HEK293 (cell line): Measurements from ENCODE around the gene IL17REL.

Experiments used
- BCL11A ChIP-seq: fragments of 450-650 bp; formaldehyde crosslinking; IDR thresholded peaks from 2 replicates; pipeline ENCODE4 v1.5.1; 2016; ENCODE audit warnings: low read depth, missing biosample characterization, missing genetic modification characterization
- GLI2 ChIP-seq: fragments of 450-650 bp; formaldehyde crosslinking; IDR thresholded peaks from 2 replicates; pipeline ENCODE4; 2017; ENCODE audit warnings: missing biosample characterization, missing genetic modification characterization, low read depth, borderline replicate concordance
- KLF8 ChIP-seq: fragments of 450-650 bp; formaldehyde crosslinking; IDR thresholded peaks from 2 replicates; pipeline ENCODE4 v1.5.1; 2016; ENCODE audit warnings: missing biosample characterization, missing genetic modification characterization
- KLF9 ChIP-seq: fragments of 450-650 bp; formaldehyde crosslinking; IDR thresholded peaks from 2 replicates; pipeline ENCODE4 v1.5.1; 2016; ENCODE audit warnings: missing biosample characterization, missing genetic modification characterization, low read depth
- MYNN ChIP-seq: fragments of 450-650 bp; formaldehyde crosslinking; IDR thresholded peaks from 2 replicates; pipeline ENCODE4 v1.5.1; 2016; ENCODE audit warnings: missing biosample characterization, missing genetic modification characterization, borderline replicate concordance
- TRIM28 ChIP-seq: IDR thresholded peaks from 2 replicates; pipeline ENCODE4 v1.6.1; 2011; ENCODE audit warnings: low read length, control low read depth, borderline replicate concordance
- YY2 ChIP-seq: fragments of 450-650 bp; formaldehyde crosslinking; IDR thresholded peaks from 2 replicates; pipeline ENCODE4 v1.5.1; 2016; ENCODE audit warnings: missing biosample characterization, missing genetic modification characterization
- ZBTB26 ChIP-seq: fragments of 450-650 bp; formaldehyde crosslinking; optimal IDR thresholded peaks from 2 replicates; pipeline ENCODE3; 2016; ENCODE audit warnings: missing biosample characterization, mild to moderate bottlenecking, missing genetic modification characterization
- ZFP3 ChIP-seq: fragments of 450-650 bp; formaldehyde crosslinking; IDR thresholded peaks from 2 replicates; pipeline ENCODE4 v1.5.1; 2016; ENCODE audit warnings: low read depth, missing biosample characterization, missing genetic modification characterization
- ZNF114 ChIP-seq: fragments of 450-650 bp; formaldehyde crosslinking; IDR thresholded peaks from 2 replicates; pipeline ENCODE4 v1.5.0; 2017; ENCODE audit warnings: missing biosample characterization, missing genetic modification characterization
- ZNF121 ChIP-seq: fragments of 450-650 bp; formaldehyde crosslinking; IDR thresholded peaks from 2 replicates; pipeline ENCODE4 v1.5.1; 2016; ENCODE audit warnings: missing biosample characterization, missing genetic modification characterization
- ZNF16 ChIP-seq: fragments of 450-650 bp; formaldehyde crosslinking; IDR thresholded peaks from 2 replicates; pipeline ENCODE4 v1.5.1; 2016; ENCODE audit warnings: low read depth, missing biosample characterization, missing genetic modification characterization
- ZNF184 ChIP-seq: fragments of 450-650 bp; IDR thresholded peaks from 2 replicates; pipeline ENCODE4 v1.5.1; 2018; ENCODE audit warnings: missing biosample characterization, mild to moderate bottlenecking, missing genetic modification characterization
- ZNF2 ChIP-seq: fragments of 450-650 bp; formaldehyde crosslinking; IDR thresholded peaks from 2 replicates; pipeline ENCODE4 v1.5.1; 2016; ENCODE audit warnings: missing biosample characterization, missing genetic modification characterization
- ZNF335 ChIP-seq: fragments of 450-650 bp; formaldehyde crosslinking; conservative IDR thresholded peaks from 2 replicates; pipeline ENCODE4 v1.5.1; 2016; ENCODE audit warnings: missing biosample characterization, missing genetic modification characterization
- ZNF391 ChIP-seq: fragments of 450-650 bp; formaldehyde crosslinking; IDR thresholded peaks from 2 replicates; pipeline ENCODE4 v1.5.1; 2016; ENCODE audit warnings: low read depth, missing biosample characterization, missing genetic modification characterization, borderline replicate concordance
- ZNF48 ChIP-seq: fragments of 450-650 bp; formaldehyde crosslinking; IDR thresholded peaks from 2 replicates; pipeline ENCODE4 v1.5.1; 2016; ENCODE audit warnings: missing biosample characterization, missing genetic modification characterization
- ZNF501 ChIP-seq: fragments of 450-650 bp; formaldehyde crosslinking; IDR thresholded peaks from 2 replicates; pipeline ENCODE4 v1.5.1; 2016; ENCODE audit warnings: missing biosample characterization, missing genetic modification characterization
- ZNF514 ChIP-seq: fragments of 450-650 bp; formaldehyde crosslinking; IDR thresholded peaks from 2 replicates; pipeline ENCODE4 v1.5.1; 2016; ENCODE audit warnings: missing biosample characterization, missing genetic modification characterization
- ZNF544 ChIP-seq: fragments of 450-650 bp; formaldehyde crosslinking; IDR thresholded peaks from 2 replicates; pipeline ENCODE4 v1.5.0; 2017; ENCODE audit warnings: missing biosample characterization, missing genetic modification characterization
- ZNF558 ChIP-seq: fragments of 450-650 bp; formaldehyde crosslinking; IDR thresholded peaks from 2 replicates; pipeline ENCODE4 v1.5.1; 2016; ENCODE audit warnings: missing biosample characterization, missing genetic modification characterization
- ZNF561 ChIP-seq: fragments of 450-650 bp; IDR thresholded peaks from 2 replicates; pipeline ENCODE4 v1.5.1; 2018; ENCODE audit warnings: missing biosample characterization, missing genetic modification characterization, borderline replicate concordance
- ZNF610 ChIP-seq: fragments of 450-650 bp; formaldehyde crosslinking; IDR thresholded peaks from 2 replicates; pipeline ENCODE4 v1.5.1; 2016; ENCODE audit warnings: missing biosample characterization, missing genetic modification characterization, borderline replicate concordance
- ZNF654 ChIP-seq: fragments of 450-650 bp; formaldehyde crosslinking; IDR thresholded peaks from 2 replicates; pipeline ENCODE4 v1.5.1; 2016; ENCODE audit warnings: low read depth, missing biosample characterization, missing genetic modification characterization
- ZNF660 ChIP-seq: fragments of 450-650 bp; IDR thresholded peaks from 2 replicates; pipeline ENCODE4 v1.5.1; 2018; ENCODE audit warnings: missing biosample characterization, mild to moderate bottlenecking, missing genetic modification characterization
- ZNF704 ChIP-seq: fragments of 450-650 bp; formaldehyde crosslinking; IDR thresholded peaks from 2 replicates; pipeline ENCODE4 v1.5.1; 2016; ENCODE audit warnings: missing biosample characterization, missing genetic modification characterization
- ZNF76 ChIP-seq: fragments of 450-650 bp; formaldehyde crosslinking; IDR thresholded peaks from 2 replicates; pipeline ENCODE4; 2016; ENCODE audit warnings: low read depth, missing biosample characterization, missing genetic modification characterization, borderline replicate concordance
- ZSCAN30 ChIP-seq: fragments of 450-650 bp; IDR thresholded peaks from 2 replicates; pipeline ENCODE4 v1.5.1; 2018; ENCODE audit warnings: missing biosample characterization, mild to moderate bottlenecking, missing genetic modification characterization, moderate library complexity
- TF ChIP-seq, protein P1 (sequence below): fragments of 450-650 bp; formaldehyde crosslinking; IDR thresholded peaks from 2 replicates; pipeline ENCODE4 v1.5.1; 2016; ENCODE audit warnings: missing biosample characterization, missing genetic modification characterization
- TF ChIP-seq, protein P2 (sequence below): fragments of 450-650 bp; formaldehyde crosslinking; IDR thresholded peaks from 2 replicates; pipeline ENCODE4 v1.5.1; 2016; ENCODE audit warnings: missing biosample characterization, missing genetic modification characterization

The IL17REL gene

GRCh38 chr22:49964136-49965090 is 48.2 kb downstream of the IL17REL start (continued):
- TF ChIP-seq YY2, result no peak
- TF ChIP-seq ZNF501 (tag by site-specific recombination), result no peak
- peak; percentile 48 for TF ChIP-seq KLF8 (tag by site-specific recombination)
- 0 out of 2 replicates have a peak, but pooled peaks have one; percentile 24 for TF ChIP-seq ZNF2 (tag by site-specific recombination)
- no peak for TF ChIP-seq ZNF514 (tag by site-specific recombination)
- TF ChIP-seq KLF9 (tag by site-specific recombination), result no peak
- TF ChIP-seq ZNF561 (tag by site-specific recombination), result no peak
- no peak for TF ChIP-seq ZNF558 (tag by site-specific recombination)
- TF ChIP-seq, protein P1, sequence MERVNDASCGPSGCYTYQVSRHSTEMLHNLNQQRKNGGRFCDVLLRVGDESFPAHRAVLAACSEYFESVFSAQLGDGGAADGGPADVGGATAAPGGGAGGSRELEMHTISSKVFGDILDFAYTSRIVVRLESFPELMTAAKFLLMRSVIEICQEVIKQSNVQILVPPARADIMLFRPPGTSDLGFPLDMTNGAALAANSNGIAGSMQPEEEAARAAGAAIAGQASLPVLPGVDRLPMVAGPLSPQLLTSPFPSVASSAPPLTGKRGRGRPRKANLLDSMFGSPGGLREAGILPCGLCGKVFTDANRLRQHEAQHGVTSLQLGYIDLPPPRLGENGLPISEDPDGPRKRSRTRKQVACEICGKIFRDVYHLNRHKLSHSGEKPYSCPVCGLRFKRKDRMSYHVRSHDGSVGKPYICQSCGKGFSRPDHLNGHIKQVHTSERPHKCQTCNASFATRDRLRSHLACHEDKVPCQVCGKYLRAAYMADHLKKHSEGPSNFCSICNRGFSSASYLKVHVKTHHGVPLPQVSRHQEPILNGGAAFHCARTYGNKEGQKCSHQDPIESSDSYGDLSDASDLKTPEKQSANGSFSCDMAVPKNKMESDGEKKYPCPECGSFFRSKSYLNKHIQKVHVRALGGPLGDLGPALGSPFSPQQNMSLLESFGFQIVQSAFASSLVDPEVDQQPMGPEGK (tag by site-specific recombination), result 0 out of 2 replicates have a peak, but pooled peaks have one; percentile 6
- no peak for TF ChIP-seq ZNF76
- no peak for TF ChIP-seq ZNF48
- no peak for TF ChIP-seq ZNF610 (tag by site-specific recombination)
- peak; percentile 84 for TF ChIP-seq ZFP3 (tag by site-specific recombination)
- no peak for TF ChIP-seq MYNN (tag by site-specific recombination)
- TF ChIP-seq, protein P2, sequence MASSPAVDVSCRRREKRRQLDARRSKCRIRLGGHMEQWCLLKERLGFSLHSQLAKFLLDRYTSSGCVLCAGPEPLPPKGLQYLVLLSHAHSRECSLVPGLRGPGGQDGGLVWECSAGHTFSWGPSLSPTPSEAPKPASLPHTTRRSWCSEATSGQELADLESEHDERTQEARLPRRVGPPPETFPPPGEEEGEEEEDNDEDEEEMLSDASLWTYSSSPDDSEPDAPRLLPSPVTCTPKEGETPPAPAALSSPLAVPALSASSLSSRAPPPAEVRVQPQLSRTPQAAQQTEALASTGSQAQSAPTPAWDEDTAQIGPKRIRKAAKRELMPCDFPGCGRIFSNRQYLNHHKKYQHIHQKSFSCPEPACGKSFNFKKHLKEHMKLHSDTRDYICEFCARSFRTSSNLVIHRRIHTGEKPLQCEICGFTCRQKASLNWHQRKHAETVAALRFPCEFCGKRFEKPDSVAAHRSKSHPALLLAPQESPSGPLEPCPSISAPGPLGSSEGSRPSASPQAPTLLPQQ (tag by site-specific recombination), result no peak
- no peak for TF ChIP-seq ZNF16 (tag by site-specific recombination)
- no peak for TF ChIP-seq ZBTB26 (tag by site-specific recombination)
- no peak for TF ChIP-seq ZNF335 (tag by site-specific recombination)
- no peak for TF ChIP-seq ZNF391 (tag by site-specific recombination)
- no peak for TF ChIP-seq GLI2
- no peak for TF ChIP-seq ZNF660
- no peak for TF ChIP-seq ZNF184 (tag by site-specific recombination)
- no peak for TF ChIP-seq ZNF114 (tag by site-specific recombination)
- TF ChIP-seq ZNF704 (tag by site-specific recombination), result no peak
- TF ChIP-seq TRIM28, result no peak
- no peak for TF ChIP-seq ZNF654
- no peak for TF ChIP-seq BCL11A
- TF ChIP-seq ZNF121 (tag by site-specific recombination), result no peak
- TF ChIP-seq ZNF544, result no peak
- no peak for TF ChIP-seq ZSCAN30 (tag by site-specific recombination)
